Urothelium cell line (cell line): ENCODE measurements around the gene KIAA0319L.

Experiments
- DNase-seq: peaks from one replicate; pipeline ENCODE4 v3.0.0; 2011; ENCODE audit warnings: low spot score, mixed read lengths
- FAIRE-seq: peaks from 2 replicates; lab custom pipeline; 2011; peaks lifted over from hg19 to GRCh38; lab: Jason Lieb, UNC

KIAA0319L gene

DNA sequence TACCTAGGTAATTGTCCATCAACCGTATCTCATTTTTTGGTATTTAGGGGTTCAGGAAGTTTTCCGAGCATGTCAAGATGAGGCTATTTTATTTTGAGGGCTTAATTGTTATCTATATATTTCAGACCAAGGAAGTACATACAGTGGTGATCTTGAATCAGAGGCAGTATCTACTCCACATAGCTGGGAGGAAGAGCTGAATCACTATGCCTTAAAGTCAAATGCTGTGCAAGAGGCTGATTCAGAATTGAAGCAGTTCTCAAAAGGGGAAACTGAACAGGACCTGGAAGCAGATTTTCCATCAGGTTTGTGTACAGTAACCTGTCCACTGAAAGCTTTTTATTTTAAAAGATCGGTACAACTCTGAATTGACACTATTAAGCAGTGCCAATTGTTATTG lies 158.5 kb downstream of the KIAA0319L start:
- DNase-seq = no peak
- no peak for FAIRE-seq

DNA sequence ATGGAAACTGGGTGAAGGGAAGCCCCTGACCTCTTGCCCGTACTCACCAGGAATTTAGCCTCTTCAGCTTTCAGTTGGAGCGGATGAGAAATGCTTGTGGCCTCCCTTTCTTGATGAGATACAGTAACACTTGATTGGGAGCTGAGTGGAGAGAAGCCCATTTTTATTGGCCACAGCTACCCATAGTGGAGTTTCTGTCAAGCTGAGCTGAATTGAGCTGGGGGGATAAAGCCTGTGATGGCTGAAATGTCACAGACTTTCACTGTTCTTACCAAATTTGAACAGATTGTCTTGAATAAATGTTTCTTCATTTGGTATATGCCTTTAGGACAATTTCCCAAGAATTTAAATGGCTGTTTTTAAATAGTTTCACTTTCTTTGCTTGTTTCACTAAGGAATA lies 162.8 kb downstream of the KIAA0319L start:
- FAIRE-seq (no peak), DNase-seq (no peak)

DNA sequence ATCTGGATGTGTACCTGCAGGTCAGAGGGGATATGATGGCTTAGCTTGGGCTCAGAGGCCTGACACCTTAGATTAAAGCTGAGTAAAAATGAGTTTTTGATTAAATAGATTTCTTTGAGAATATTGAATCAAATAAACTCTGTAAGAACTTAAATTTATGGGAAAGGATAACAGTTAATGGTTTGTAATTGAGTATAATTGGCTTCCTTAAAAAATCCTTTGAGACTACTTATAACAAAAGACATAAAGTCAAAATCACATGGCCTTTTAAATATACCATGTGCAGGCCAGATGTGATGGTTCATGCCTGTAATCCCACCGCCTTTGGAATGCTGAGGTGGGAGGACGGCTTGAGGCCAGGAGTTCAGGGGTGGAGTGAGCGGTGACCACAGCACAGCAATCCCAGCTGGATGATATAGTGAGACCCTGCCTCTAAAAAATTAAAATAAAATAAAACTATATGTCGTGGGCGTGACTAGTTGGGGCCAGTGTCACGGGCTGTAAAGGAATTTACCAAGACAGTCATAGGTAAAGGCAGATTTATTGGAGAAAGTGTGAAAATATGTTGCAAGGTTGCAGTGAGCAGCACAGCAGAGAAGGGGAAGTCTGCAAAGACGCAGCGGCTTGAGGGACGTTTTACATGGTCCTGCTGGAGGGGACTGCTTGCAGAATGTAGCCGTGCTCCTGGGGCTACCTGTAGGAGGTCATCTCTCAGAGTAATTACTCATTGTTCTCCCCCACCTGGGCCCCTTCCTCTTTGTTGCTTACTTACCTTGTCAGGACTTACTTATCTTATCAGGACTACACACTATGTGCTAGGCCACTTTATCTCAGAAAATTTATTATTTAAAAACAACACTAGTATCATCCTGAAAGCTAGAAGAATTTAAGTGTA lies 166.4 kb downstream of the KIAA0319L start:
- DNase-seq (no peak), FAIRE-seq (no peak)

DNA sequence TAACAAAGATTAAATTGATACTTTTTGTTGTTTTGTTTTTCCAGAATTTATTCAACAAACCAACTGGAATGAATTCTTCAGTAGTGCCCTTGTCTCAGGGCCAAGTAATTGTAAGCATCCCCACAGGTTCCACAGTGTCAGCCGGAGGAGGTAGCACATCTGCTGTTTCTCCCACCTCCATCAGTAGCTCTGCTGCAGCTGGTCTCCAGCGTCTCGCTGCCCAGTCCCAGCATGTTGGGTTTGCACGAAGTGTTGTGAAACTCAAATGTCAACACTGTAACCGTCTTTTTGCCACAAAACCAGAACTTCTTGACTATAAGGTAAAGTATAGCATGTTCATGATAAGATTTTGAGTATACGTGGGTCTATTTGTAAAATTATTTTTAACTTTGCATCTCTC lies 170.2 kb downstream of the KIAA0319L start:
- no peak for FAIRE-seq

DNA sequence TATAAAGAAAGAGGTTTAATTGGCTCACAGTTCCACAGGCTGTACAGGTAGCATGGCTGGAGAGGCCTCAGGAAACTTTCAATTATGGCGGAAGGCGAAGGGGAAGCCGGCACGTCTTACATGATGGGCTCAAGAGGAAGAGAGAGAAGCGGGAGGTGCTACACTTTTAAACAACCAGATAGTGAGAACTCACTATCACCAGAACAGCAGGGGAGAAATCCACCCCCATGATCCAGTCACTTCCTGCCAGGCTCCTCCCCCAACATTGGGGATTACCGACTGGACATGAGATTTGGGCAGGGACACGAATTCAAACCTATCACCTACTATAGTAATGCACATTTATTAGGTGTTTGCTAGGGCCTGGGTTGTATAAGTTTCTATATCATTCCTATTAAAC lies 170.9 kb downstream of the KIAA0319L start:
- no peak for FAIRE-seq
- no peak for DNase-seq

More for the DNA sequence above, 170.2 kb downstream of the KIAA0319L start:
- DNase-seq = no peak
